GM12878 (cell line): ENCODE data around the gene PSMA8.

Experiments used
- CTCF ChIP-seq, 3 experiments: IDR thresholded peaks in 2 of 3; conservative IDR thresholded peaks in 1 of 3; 2 replicates each; pipeline ENCODE4 v1.5.1; 2011; ENCODE audit warnings: low read depth in 3 of 3, low read length in 3 of 3, mild to moderate bottlenecking in 3 of 3, control low read depth in 2 of 3, moderate library complexity in 2 of 3, inconsistent platforms in 1 of 3, mixed read lengths in 1 of 3; ENCODE audit not compliant: control insufficient read depth in 2 of 3, insufficient read depth in 1 of 3; ENCODE audit errors: extremely low read depth in 1 of 3
- ELK1 ChIP-seq: IDR thresholded peaks from 2 replicates; pipeline ENCODE4 v1.6.1; 2012; ENCODE audit warnings: low read depth, low read length, improper control_type of control experiment
- FOS ChIP-seq: IDR thresholded peaks from 3 replicates; pipeline ENCODE4 v1.6.1; 2011; ENCODE audit warnings: borderline replicate concordance; ENCODE audit not compliant: insufficient read length; ENCODE audit errors: extremely low read depth
- FOXK2 ChIP-seq: fragments of 450-650 bp; IDR thresholded peaks from 2 replicates; pipeline ENCODE4 v1.6.1; 2017; ENCODE audit warnings: mild to moderate bottlenecking, moderate library complexity
- MYC ChIP-seq: IDR thresholded peaks from 2 replicates; pipeline ENCODE4 v1.6.1; 2011; ENCODE audit warnings: mild to moderate bottlenecking, low read length, moderate library complexity, inconsistent platforms; ENCODE audit not compliant: insufficient read depth, insufficient replicate concordance, insufficient read length, severe bottlenecking
- NFYB ChIP-seq: IDR thresholded peaks from 2 replicates; pipeline ENCODE4 v1.6.1; 2011; ENCODE audit warnings: low read depth, mild to moderate bottlenecking, low read length, improper control_type of control experiment, moderate library complexity; ENCODE audit not compliant: insufficient read depth
- PML ChIP-seq: IDR thresholded peaks from 2 replicates; pipeline ENCODE4 v1.6.1; 2012; ENCODE audit warnings: low read length, inconsistent platforms
- POLR2A ChIP-seq: IDR thresholded peaks from 2 replicates; pipeline ENCODE4 v1.6.1; 2011; ENCODE audit warnings: low read depth, mild to moderate bottlenecking, low read length
- SKIL ChIP-seq: fragments of 450-650 bp; IDR thresholded peaks from 2 replicates; pipeline ENCODE4 v1.6.1; 2017; ENCODE audit warnings: mild to moderate bottlenecking, low read depth, inconsistent platforms; ENCODE audit not compliant: poor library complexity, severe bottlenecking
- SREBF1 ChIP-seq: IDR thresholded peaks from 2 replicates; pipeline ENCODE4 v1.6.1; 2012; ENCODE audit warnings: mild to moderate bottlenecking, low read length
- TBL1XR1 ChIP-seq: IDR thresholded peaks from 2 replicates; pipeline ENCODE4 v1.6.1; 2012; ENCODE audit warnings: low read depth, low read length, improper control_type of control experiment
- TCF7 ChIP-seq: IDR thresholded peaks from 2 replicates; pipeline ENCODE4 v1.6.1; 2014; ENCODE audit warnings: antibody characterized with exemption, borderline replicate concordance
- USF1 ChIP-seq: IDR thresholded peaks from 2 replicates; pipeline ENCODE4 v1.6.1; 2011; ENCODE audit warnings: borderline replicate concordance, low read depth, mild to moderate bottlenecking, moderate library complexity, mixed read lengths, low read length; ENCODE audit not compliant: insufficient read depth; ENCODE audit errors: extremely low read length

- TF ChIP-seq TCF7 (no peak), CTCF (IDR thresholded peaks at IDR 0.05 in 2 of 3, conservative IDR thresholded peaks at IDR 0.05 in 1 of 3; ENCODE audit: control insufficient read depth in 2 of 3, extremely low read depth in 1 of 3, insufficient read depth in 1 of 3, low read depth in 3 of 3, low read length in 3 of 3) (no peak), TBL1XR1 (0 out of 2 replicates have a peak, but pooled peaks have one; percentile 26), MYC (no peak), SKIL (peak; percentile 95), NFYB (no peak), FOS (no peak), USF1 (no peak), FOXK2 (peak; percentile 99), POLR2A (peak; percentile 98), ELK1 (no peak), PML (peak; percentile 93), SREBF1 (peak; percentile 95)
These were observed 43.3 kb upstream of the PSMA8 start, which contains the start of gene SS18 for GRCh38 chr18:26090130-26091046.
